SK-N-SH (cell line): ENCODE results near the gene DCAF6. TPM values are rescaled to one million over a fixed set of nuclear protein-coding genes. Genes with fewer than 3 reads are reported as not detected.

ENCODE experiments used
- CTCF ChIA-PET: fragments of 300-600, 350-600 bp; formaldehyde crosslinking; extraction: SDS; loops from one replicate; lab custom pipeline; 2021; lab: Yijun Ruan, JAX
- POLR2A ChIA-PET: fragments of 350-600 bp; sonication (Branson Sonifier 250); formaldehyde crosslinking; extraction: SDS; loops from one replicate; lab custom pipeline; 2020; ENCODE audit warnings: antibody characterized with exemption, inconsistent platforms; lab: Yijun Ruan, JAX
- DNase-seq: peaks from one replicate; pipeline ENCODE4 v3.0.0; 2012
- H2AFZ ChIP-seq: fragments of 200-600 bp; sonication (generic); 2 replicates; pipeline ENCODE4 v1.8.1; 2016; ENCODE audit warnings: antibody characterized with exemption, mild to moderate bottlenecking, low read depth
- H3F3A ChIP-seq: fragments of 200-600 bp; sonication (generic); replicated peaks from 2 replicates; pipeline ENCODE3; 2016; ENCODE audit warnings: antibody characterized with exemption, mild to moderate bottlenecking; ENCODE audit not compliant: insufficient read depth
- H3K27ac ChIP-seq, 2 experiments: fragments of 200-500 bp in 1 of 2; fragments of 200-600 bp in 1 of 2; sonication (Bioruptor generic) in 1 of 2; sonication (generic), shearing (Covaris generic) in 1 of 2; 2 replicates each; pipeline versions ENCODE4 v1.5.1 to v1.6.1; 2014 to 2016; ENCODE audit warnings: low read depth in 2 of 2, inconsistent platforms in 1 of 2, low read length in 1 of 2, mild to moderate bottlenecking in 1 of 2, mixed read lengths in 1 of 2
- H3K27me3 ChIP-seq: fragments of 200-600 bp; sonication (generic), shearing (Covaris generic); 2 replicates; pipeline ENCODE4 v1.6.1; 2016; ENCODE audit warnings: mixed run types; ENCODE audit not compliant: insufficient read depth
- H3K36me3 ChIP-seq, 2 experiments: fragments of 200-500 bp in 1 of 2; fragments of 200-600 bp in 1 of 2; sonication (Bioruptor generic) in 1 of 2; sonication (generic) in 1 of 2; replicated peaks in 1 of 2; 2 replicates each; pipeline versions ENCODE3 to v1.5.1; 2014 to 2016; ENCODE audit warnings: low read length in 1 of 2, mild to moderate bottlenecking in 1 of 2; ENCODE audit not compliant: insufficient read depth in 2 of 2, control insufficient read depth in 1 of 2
- H3K4me1 ChIP-seq, 2 experiments: fragments of 200-500 bp in 1 of 2; fragments of 200-600 bp in 1 of 2; sonication (Bioruptor generic) in 1 of 2; sonication (generic), shearing (Covaris generic) in 1 of 2; 2 replicates each; pipeline versions ENCODE4 v1.5.1 to v1.6.1; 2014 to 2016; ENCODE audit warnings: low read depth in 1 of 2, low read length in 1 of 2, mixed run types in 1 of 2; ENCODE audit not compliant: insufficient read depth in 2 of 2, control insufficient read depth in 1 of 2
- H3K4me2 ChIP-seq: fragments of 200-600 bp; sonication (generic), shearing (Covaris generic); 2 replicates; pipeline ENCODE4 v1.6.1; 2017; ENCODE audit warnings: mixed run types
- H3K4me3 ChIP-seq, 2 experiments: fragments of 200-500 bp in 1 of 2; fragments of 200-600 bp in 1 of 2; sonication (Bioruptor generic) in 1 of 2; sonication (generic), shearing (Covaris generic) in 1 of 2; 2 replicates each; pipeline versions ENCODE4 v1.5.1 to v1.8.1; 2014 to 2016; ENCODE audit warnings: low read depth in 2 of 2, inconsistent platforms in 1 of 2, low read length in 1 of 2, mild to moderate bottlenecking in 1 of 2, mixed read lengths in 1 of 2, moderate library complexity in 1 of 2
- H3K79me2 ChIP-seq: fragments of 200-600 bp; sonication (generic); 2 replicates; pipeline ENCODE4 v1.8.1; 2017; ENCODE audit warnings: mild to moderate bottlenecking; ENCODE audit not compliant: insufficient read depth
- H3K9ac ChIP-seq: fragments of 200-600 bp; sonication (generic); 2 replicates; pipeline ENCODE4 v1.6.1; 2017; ENCODE audit warnings: mixed run types
- H3K9me2 ChIP-seq: fragments of 200-600 bp; sonication (generic); 2 replicates; pipeline ENCODE4 v1.6.1; 2017; ENCODE audit warnings: mixed run types
- H3K9me3 ChIP-seq: fragments of 200-600 bp; sonication (generic); 2 replicates; pipeline ENCODE4 v1.6.1; 2017; ENCODE audit warnings: mixed run types, mild to moderate bottlenecking, moderate library complexity
- H4K20me1 ChIP-seq: fragments of 200-600 bp; sonication (generic); 2 replicates; pipeline ENCODE4 v1.6.1; 2017; ENCODE audit warnings: mild to moderate bottlenecking, mixed run types; ENCODE audit not compliant: insufficient read depth
- IRF3 ChIP-seq: fragments of 150-350 bp; IDR thresholded peaks from 2 replicates; pipeline ENCODE4 v1.6.1; 2016; ENCODE audit warnings: mild to moderate bottlenecking, low read depth, low read length
- JUND ChIP-seq: IDR thresholded peaks from 2 replicates; pipeline ENCODE4 v1.4.0; 2012
- MEF2A ChIP-seq: IDR thresholded peaks from 2 replicates; pipeline ENCODE4 v1.4.0; 2012; ENCODE audit warnings: low read depth, borderline replicate concordance
- MXI1 ChIP-seq: IDR thresholded peaks from 2 replicates; pipeline ENCODE4 v1.6.1; 2012; ENCODE audit warnings: mild to moderate bottlenecking, low read depth, low read length, improper control_type of control experiment
- NFIC ChIP-seq: IDR thresholded peaks from 2 replicates; pipeline ENCODE4 v1.4.0; 2012; ENCODE audit warnings: borderline replicate concordance
- RAD21 ChIP-seq: IDR thresholded peaks from 2 replicates; pipeline ENCODE4 v1.6.1; 2012; ENCODE audit warnings: mild to moderate bottlenecking, low read length
- RXRA ChIP-seq: IDR thresholded peaks from 2 replicates; pipeline ENCODE4 v1.4.0; 2012; ENCODE audit warnings: low read depth, mild to moderate bottlenecking, borderline replicate concordance
- SMC3 ChIP-seq: IDR thresholded peaks from 2 replicates; pipeline ENCODE4 v1.6.1; 2012; ENCODE audit warnings: low read depth, low read length, improper control_type of control experiment
- YY1 ChIP-seq: IDR thresholded peaks from 2 replicates; pipeline ENCODE4 v1.4.0; 2012; ENCODE audit warnings: low read depth, mild to moderate bottlenecking
- ZBTB33 ChIP-seq: IDR thresholded peaks from 2 replicates; pipeline ENCODE4 v1.4.0; 2012; ENCODE audit warnings: low read depth, borderline replicate concordance
- WGBS: methylation state at CpG from one replicate; pipeline ENCODE4 v1.1.6; 2017; ENCODE audit warnings: low lambda C conversion rate; 5-methylcytosine and 5-hydroxymethylcytosine counted together
- polyA plus RNA-seq, 3 experiments: library from polyadenylated mRNA; depleted of rRNA; stranded (reverse); fragments of >200 nt; gene quantifications; 2 replicates each; pipeline ENCODE4 v1.2.3, GENCODE V29; 2012
- TF ChIP-seq, protein P1 (sequence below): fragments of 200-600 bp; sonication (generic); IDR thresholded peaks from 2 replicates; pipeline ENCODE4 v1.6.1; 2017; ENCODE audit warnings: antibody characterized with exemption, mild to moderate bottlenecking, moderate library complexity
- TF ChIP-seq, protein P2 (sequence below): IDR thresholded peaks from 2 replicates; pipeline ENCODE4 v1.4.0; 2012; ENCODE audit warnings: low read depth

The DCAF6 gene
- polyA plus RNA-seq, 1 of the 3 experiments (the other 2 are of a cell fraction), result 31.3 TPM

- no peak for DNase-seq
- ChIA-PET POLR2A (no interaction called here), CTCF (interaction anchor here (1.0 to 1.5 kb wide), 3 partner anchors 17 to 163 kb away, joined by 3 to 7 read pairs (median 3); partner anchors contain the start of genes DCAF6 and MPC2)
- Histone ChIP-seq H3K4me1 (peaks cover 0 to 17% of the 10 kb centered on the region in 2 experiments; a peak in 1 of 4 replicates), H3K36me3 (peaks cover 20 to 58% of the 10 kb centered on the region in 2 experiments), H4K20me1 (no peaks in the 10 kb centered on the region), H3K9ac (no peak overlapping the region), H3K9me3 (no peaks in the 10 kb centered on the region), H3K79me2 (peaks cover 5% of the 10 kb centered on the region), H3K9me2 (no peaks in the 10 kb centered on the region), H3K27me3 (no peaks in the 10 kb centered on the region), H2AFZ (no peak overlapping the region), H3K4me2 (no peak overlapping the region), H3K27ac (no peak overlapping the region), H3K4me3 (no peak overlapping the region), H3F3A (no peaks in the 10 kb centered on the region)
- WGBS, result 87% methylated on average over 7 of the region's 7 CpGs
- TF ChIP-seq YY1 (no peak), ZBTB33 (no peak), IRF3 (no peak), RAD21 (no peak), MXI1 (no peak), NFIC (no peak), SMC3 (no peak), RXRA (no peak), MEF2A (no peak), JUND (no peak)
- TF ChIP-seq, protein P1, sequence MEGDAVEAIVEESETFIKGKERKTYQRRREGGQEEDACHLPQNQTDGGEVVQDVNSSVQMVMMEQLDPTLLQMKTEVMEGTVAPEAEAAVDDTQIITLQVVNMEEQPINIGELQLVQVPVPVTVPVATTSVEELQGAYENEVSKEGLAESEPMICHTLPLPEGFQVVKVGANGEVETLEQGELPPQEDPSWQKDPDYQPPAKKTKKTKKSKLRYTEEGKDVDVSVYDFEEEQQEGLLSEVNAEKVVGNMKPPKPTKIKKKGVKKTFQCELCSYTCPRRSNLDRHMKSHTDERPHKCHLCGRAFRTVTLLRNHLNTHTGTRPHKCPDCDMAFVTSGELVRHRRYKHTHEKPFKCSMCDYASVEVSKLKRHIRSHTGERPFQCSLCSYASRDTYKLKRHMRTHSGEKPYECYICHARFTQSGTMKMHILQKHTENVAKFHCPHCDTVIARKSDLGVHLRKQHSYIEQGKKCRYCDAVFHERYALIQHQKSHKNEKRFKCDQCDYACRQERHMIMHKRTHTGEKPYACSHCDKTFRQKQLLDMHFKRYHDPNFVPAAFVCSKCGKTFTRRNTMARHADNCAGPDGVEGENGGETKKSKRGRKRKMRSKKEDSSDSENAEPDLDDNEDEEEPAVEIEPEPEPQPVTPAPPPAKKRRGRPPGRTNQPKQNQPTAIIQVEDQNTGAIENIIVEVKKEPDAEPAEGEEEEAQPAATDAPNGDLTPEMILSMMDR, result no peak
- TF ChIP-seq, protein P2, sequence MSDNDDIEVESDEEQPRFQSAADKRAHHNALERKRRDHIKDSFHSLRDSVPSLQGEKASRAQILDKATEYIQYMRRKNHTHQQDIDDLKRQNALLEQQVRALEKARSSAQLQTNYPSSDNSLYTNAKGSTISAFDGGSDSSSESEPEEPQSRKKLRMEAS, result no peak
These were observed 162.9 kb downstream of the DCAF6 start for GRCh38 chr1:168099337-168099801.
